ENCODE measurements around the gene MAGT1.
"Not testable (repeated sequence)": the region's sequence is repeated elsewhere in the genome, so short reads cannot be mapped to it uniquely, and the experiment has no call there.

The MAGT1 gene

DNA sequence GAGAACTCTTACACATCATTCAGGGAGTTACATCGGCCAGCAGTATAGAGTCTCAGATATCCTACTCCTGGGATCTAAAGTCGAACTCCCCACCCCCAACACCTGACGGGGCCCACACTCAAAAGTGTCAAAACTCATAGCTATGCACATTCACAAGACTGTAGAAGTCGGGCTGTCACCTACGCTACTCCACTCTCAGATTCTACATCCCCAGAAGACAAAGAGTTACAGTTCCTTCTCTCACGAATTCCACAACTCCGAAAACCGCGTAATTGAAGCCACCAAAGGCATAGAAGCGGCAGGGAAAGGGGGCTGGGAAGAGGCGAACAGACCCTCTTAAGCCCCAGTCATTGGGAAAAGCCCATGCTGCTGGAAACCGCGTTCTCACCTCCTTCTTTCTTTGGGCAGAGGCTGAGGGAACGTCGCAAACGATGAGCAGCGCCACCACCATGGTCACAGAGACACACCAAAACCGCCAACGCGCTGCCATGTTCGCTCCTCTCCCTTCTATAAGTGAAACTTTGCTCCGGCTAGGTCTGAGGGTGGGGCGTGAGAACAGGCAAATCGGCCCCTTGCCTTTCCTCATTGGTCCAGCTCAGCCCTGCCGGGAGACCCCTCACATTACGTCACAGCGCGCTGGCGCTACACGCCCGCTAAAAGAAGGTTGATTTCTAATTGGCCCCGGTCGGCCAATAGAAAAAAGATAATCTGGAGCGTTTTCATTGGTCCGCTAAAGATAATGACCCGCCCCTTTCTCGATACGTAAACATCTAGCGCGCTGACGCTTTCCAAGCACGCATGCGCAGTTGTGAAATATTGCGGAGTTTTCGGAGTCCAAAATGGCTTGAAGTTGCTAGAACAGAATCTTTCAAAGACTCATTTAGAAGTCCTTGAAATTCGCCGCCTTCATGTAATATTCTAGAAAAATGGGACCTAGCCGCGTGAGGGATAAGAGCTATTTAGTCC is at the start of gene MAGT1:
Gene MAGT1 (minus strand): TSS at position 515 of the 966 bp plus-strand sequence. CDS start 25 bp downstream, at position 490.
- TF ChIP-seq, protein P1, sequence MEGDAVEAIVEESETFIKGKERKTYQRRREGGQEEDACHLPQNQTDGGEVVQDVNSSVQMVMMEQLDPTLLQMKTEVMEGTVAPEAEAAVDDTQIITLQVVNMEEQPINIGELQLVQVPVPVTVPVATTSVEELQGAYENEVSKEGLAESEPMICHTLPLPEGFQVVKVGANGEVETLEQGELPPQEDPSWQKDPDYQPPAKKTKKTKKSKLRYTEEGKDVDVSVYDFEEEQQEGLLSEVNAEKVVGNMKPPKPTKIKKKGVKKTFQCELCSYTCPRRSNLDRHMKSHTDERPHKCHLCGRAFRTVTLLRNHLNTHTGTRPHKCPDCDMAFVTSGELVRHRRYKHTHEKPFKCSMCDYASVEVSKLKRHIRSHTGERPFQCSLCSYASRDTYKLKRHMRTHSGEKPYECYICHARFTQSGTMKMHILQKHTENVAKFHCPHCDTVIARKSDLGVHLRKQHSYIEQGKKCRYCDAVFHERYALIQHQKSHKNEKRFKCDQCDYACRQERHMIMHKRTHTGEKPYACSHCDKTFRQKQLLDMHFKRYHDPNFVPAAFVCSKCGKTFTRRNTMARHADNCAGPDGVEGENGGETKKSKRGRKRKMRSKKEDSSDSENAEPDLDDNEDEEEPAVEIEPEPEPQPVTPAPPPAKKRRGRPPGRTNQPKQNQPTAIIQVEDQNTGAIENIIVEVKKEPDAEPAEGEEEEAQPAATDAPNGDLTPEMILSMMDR (IDR thresholded peaks at IDR 0.05): no peak
- no peaks in the 10 kb centered on the region for H3K9me3 ChIP-seq
- no peaks in the 10 kb centered on the region for H3K27me3 ChIP-seq
- peak within 1 kb of the TSS; percentile 88 to 96 for H3K27ac ChIP-seq
- H3K4me3 ChIP-seq: peak within 1 kb of the TSS; percentile 71 to 73
- no peaks in the 10 kb centered on the region for H3K36me3 ChIP-seq
- DNase-seq: peak; percentile 91 to 95
- intact Hi-C loops (cut with DNase I; ENCODE audit: low total_unique reads): no loop called here
- peaks cover 0 to 29% (median 0%) of the 10 kb centered on the region in 4 donors for H3K4me1 ChIP-seq

DNA sequence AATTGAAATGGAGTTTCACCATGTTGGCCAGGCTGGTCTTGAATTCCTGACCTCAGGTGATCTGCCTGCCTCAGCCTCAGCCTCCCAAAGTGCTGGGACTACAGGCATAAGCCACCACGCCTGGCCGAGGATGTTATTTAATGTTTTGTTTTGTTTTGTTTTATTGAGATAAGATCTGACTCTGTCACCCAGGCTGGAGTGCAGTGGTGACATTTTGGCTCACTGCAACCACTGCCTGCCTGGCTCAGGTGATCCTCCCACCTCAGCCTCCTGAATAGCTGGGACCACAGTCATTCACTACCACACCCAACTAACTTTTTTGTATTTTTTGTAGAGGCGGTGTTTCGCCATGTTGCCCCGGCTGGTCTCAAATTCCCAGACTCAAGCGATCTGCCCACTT is 49.8 kb upstream of the MAGT1 start:
- DNase-seq; H3K27ac ChIP-seq; H3K4me1 ChIP-seq; H3K36me3 ChIP-seq; intact Hi-C loops (cut with DNase I; ENCODE audit: low total_unique reads); H3K27me3 ChIP-seq; H3K4me3 ChIP-seq; H3K9me3 ChIP-seq: not testable (repeated sequence)

DNA sequence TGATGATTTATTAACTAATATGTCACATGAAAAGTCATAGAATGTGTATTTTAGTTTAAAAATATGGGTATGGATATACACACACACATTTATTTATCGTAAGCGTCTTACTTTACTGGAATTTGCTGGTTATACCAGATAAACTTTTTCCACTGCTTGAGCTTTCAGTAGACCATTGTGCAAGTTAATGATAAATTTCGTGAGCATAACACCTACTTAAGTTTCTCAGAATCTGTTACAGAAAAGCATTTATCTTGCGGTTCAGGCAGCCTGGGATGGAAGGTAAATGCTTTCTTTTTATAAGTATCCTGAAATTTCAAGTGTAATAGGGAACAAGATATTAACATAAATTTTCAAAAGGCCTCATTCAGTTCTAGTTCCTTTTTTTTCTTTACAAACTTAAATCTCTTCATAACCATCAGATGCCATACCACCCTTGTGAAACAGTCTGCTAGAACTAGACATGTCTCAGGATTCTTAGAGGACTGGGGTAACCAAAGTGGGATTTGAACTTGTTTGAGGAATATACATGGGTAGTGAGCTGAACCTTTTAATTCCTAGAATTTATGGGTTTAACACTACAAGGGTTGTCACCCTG is 42.9 kb upstream of the MAGT1 start:
- no peaks in the 10 kb centered on the region for H3K9me3 ChIP-seq
- DNase-seq: no peak
- H3K36me3 ChIP-seq: no peaks in the 10 kb centered on the region
- TF ChIP-seq, protein P1 (IDR thresholded peaks at IDR 0.05): no peak
- no peaks in the 10 kb centered on the region for H3K27me3 ChIP-seq
- no peak overlapping the region for H3K27ac ChIP-seq
- H3K4me1 ChIP-seq: no peaks in the 10 kb centered on the region
- no peak overlapping the region for H3K4me3 ChIP-seq
- intact Hi-C loops (cut with DNase I; ENCODE audit: low total_unique reads): no loop called here

DNA sequence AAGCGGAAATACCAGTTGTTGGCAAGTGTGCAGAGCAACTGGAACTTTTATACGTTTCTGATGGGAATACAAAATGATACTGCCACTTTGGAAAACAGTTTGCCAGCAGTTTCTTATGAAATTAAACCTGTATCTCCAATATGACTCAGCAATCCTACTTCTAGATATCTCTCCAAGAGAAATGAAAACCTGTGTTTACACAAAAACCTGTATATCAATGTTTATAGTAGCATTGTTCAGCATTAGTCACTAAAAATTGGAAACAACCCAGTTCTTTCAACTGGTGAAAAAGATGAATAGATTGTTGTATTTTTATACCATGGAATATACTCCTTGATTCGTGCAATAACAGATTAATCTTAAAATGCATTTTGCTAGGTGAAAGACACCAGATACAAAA is 42.1 kb upstream of the MAGT1 start:
- Histone ChIP-seq H3K27me3 (no peaks in the 10 kb centered on the region), H3K9me3 (no peaks in the 10 kb centered on the region), H3K4me3 (no peak overlapping the region), H3K36me3 (no peaks in the 10 kb centered on the region), H3K4me1 (no peaks in the 10 kb centered on the region), H3K27ac (no peak overlapping the region)
- no peak for DNase-seq
- intact Hi-C loops (cut with DNase I; ENCODE audit: low total_unique reads): no loop called here
- TF ChIP-seq, protein P1 (IDR thresholded peaks at IDR 0.05): no peak

DNA sequence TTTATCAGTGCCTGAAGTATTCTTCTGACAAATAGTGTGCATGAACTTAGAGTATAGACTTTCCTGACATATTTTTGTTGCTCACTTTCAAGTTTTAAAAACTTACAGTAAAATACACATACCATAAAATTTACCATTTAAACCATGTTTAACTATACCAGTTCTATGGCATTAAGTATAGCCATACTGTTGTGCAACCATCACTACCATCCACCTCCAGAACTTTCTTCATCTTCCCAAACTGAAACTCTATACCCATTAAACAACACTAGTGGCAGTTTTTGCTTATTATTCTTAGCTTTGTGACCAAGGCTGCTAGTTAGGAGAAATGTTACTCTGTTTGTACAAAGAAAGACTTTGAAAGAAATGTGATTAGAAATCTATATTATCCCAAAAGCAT is 41.1 kb upstream of the MAGT1 start:
- Histone ChIP-seq H3K27ac (no peak overlapping the region), H3K36me3 (no peaks in the 10 kb centered on the region), H3K4me1 (no peaks in the 10 kb centered on the region), H3K27me3 (no peaks in the 10 kb centered on the region), H3K9me3 (no peaks in the 10 kb centered on the region), H3K4me3 (no peak overlapping the region)
- no peak for DNase-seq
- intact Hi-C loops (cut with DNase I; ENCODE audit: low total_unique reads): no loop called here
- TF ChIP-seq, protein P1 (IDR thresholded peaks at IDR 0.05): no peak

DNA sequence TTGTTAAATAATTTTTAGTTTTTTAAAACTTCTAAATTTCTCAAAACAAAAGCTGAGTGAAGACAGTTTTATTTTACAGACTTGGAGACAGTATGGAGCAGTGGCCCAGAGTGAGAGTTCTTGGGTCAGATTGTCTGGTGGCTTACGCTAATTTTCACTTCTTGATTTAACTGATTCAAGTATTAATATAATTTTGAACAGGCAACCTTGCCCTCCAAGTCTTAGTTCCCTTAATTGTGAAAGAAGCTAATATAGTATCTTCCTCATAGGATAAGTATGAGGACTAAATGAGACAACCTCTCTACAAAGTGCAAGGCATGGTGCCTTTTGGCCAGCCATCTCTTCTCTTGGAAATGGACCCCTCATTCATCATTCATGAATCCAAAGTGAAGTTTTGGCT is 40.7 kb upstream of the MAGT1 start:
- Histone ChIP-seq H3K9me3 (no peaks in the 10 kb centered on the region), H3K27ac (no peak overlapping the region), H3K4me1 (no peaks in the 10 kb centered on the region), H3K27me3 (no peaks in the 10 kb centered on the region), H3K36me3 (no peaks in the 10 kb centered on the region), H3K4me3 (no peak overlapping the region)
- DNase-seq: no peak
- intact Hi-C loops (cut with DNase I; ENCODE audit: low total_unique reads): no loop called here
- TF ChIP-seq, protein P1 (IDR thresholded peaks at IDR 0.05): no peak

All from tibial artery (tissue), 4 donors.